Measurements from ENCODE around the gene DSCAML1.

DSCAML1 gene

DNA sequence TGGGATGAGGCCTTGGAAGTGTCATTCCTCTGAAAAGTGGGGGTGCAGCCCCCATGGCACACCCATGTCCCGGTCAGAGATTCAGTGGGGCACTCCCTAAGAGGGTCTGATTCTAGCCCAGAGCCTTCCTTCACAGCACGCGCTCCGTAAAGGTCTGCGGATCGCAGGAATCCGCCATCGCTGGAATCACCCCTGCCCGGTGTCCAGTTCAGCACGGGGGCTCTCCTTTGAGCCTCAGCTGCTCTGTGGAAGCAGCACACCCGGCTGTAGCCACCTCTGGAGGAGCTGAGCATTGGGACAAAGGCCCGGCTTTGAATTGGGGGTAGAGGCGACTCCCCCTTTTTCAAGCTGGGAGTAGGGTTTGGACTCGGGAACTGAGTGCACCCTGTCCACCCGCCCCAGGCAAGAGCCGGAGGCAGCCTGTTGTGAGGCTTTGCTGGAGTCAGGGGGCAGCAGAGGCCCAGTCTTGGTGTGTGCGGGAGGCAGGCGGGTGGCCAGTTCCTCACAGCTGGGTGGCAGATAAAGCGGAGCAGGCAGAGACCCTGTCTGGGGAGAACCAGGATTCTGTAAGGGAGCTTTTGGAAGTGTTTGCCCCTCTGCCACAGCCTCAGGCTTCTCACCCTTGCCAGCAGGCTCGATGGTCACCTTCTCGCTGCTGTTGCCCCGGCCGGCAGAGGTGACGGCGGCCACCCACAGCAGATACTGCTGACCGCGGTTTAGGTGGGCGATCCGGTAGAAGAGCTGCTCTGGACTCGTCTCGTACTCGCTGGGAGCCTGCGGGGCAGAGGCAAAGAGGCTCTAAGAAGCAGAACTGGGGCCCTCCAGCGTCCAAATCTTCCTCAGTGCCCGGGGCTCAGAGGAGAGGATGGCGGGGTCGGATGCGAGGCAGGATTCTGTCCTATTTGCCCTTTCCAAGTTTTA, 353.5 kb downstream of the DSCAML1 start:
- in situ Hi-C loops (cut with MboI; ENCODE audit: low sequenced_read_pairs) = loop anchor here (25.0 kb wide), 1 partner anchor 619 kb away; no protein-coding TSS in a partner anchor

DNA sequence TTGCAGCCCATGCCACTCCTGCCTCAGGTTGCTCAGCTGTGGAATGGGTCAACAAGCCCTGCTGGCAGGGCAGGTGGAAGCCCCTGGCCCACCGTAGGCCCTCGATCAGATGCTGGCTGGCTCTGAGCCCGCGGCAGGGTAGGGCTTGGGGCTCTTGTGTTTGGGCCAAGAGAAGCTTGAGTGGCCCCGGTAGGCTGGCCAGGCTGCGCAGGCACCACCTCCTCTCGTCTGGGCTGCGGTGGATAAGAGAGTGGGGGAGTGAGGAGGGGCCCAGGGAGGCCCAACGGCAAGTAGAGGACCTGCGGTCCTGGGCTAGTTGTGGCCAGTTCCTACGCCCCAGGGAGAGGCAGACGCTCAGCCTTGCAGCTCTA, 354.2 kb downstream of the DSCAML1 start:
- in situ Hi-C loops (cut with MboI; ENCODE audit: low sequenced_read_pairs) = loop anchor here (25.0 kb wide), 1 partner anchor 619 kb away; no protein-coding TSS in a partner anchor

GRCh38 chr11:117442049-117442868, 354.8 kb downstream of the DSCAML1 start:
- in situ Hi-C loops (cut with MboI; ENCODE audit: low sequenced_read_pairs) = loop anchor here (25.0 kb wide), 1 partner anchor 620 kb away; no protein-coding TSS in a partner anchor

DNA sequence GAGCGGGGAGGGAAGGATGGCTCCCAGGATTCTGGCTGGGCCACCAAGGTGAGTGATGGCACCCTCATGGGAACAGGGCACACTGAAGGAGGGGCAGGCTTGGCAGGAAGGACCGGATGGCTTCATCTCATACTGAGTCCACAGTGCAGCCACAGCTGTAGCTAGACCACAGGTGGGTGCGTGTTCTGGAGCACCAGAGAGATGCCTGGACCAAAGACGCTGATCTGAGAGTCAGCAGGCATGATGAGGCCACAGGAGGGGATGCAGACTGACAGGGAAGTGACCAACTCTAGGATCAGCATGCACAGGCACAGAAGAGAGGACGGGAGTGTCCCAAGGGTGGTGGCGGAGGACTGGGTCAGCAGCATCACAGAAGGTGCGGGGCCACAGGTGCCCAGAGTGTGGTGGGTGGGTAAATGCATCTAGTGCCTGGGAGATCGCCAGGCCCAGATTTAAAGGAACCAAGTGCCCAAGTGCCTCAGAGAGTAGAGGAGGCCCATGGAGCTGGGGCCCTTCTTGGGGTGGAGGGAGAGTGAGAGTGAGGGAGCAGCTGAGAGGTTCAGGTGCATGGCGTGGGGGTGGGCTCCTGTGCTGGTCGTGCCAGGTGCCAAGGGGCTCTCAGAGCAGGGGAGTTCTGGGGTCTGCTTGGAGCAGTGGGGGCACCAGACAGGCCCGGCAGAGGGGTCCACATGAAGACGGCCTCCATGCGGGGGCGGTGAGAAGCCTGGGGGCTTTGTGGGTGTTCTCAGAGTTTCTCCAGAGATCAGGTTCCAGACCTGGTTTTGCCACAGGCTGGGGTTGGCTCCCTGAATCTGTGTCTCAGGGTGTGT, 355.7 kb downstream of the DSCAML1 start:
- in situ Hi-C loops (cut with MboI; ENCODE audit: low sequenced_read_pairs) = loop anchor here (25.0 kb wide), 1 partner anchor 621 kb away; no protein-coding TSS in a partner anchor

DNA sequence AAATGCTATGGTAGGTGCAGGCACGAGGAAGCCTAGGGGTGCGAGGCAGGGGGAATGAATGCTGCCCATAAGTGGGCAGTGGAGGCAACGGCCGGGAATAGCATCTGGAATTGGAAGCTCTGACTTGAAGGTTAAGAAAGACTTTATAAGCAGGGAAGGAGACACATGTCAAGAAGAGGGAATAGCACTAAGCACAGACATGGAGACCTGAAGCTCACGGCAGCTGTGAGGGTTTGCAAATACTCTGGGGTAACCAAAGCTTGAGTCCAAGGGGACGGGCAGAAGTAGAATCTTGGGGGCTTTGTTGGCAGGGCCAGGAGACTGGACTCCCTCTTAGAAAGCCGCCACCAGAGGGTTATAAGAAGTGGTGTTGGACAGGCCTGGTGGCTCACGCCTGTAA, 356.8 kb downstream of the DSCAML1 start:
- in situ Hi-C loops (cut with MboI; ENCODE audit: low sequenced_read_pairs) = loop anchor here (25.0 kb wide), 1 partner anchor 622 kb away; no protein-coding TSS in a partner anchor

- in situ Hi-C loops (cut with MboI; ENCODE audit: low sequenced_read_pairs) = loop anchor here (25.0 kb wide), 1 partner anchor 623 kb away; no protein-coding TSS in a partner anchor
Measured at GRCh38 chr11:117439256-117439655, 357.8 kb downstream of the DSCAML1 start.

- in situ Hi-C loops (cut with MboI; ENCODE audit: low sequenced_read_pairs) = loop anchor here (25.0 kb wide), 1 partner anchor 624 kb away; no protein-coding TSS in a partner anchor
Measured at GRCh38 chr11:117438371-117439000, 358.5 kb downstream of the DSCAML1 start.

DNA sequence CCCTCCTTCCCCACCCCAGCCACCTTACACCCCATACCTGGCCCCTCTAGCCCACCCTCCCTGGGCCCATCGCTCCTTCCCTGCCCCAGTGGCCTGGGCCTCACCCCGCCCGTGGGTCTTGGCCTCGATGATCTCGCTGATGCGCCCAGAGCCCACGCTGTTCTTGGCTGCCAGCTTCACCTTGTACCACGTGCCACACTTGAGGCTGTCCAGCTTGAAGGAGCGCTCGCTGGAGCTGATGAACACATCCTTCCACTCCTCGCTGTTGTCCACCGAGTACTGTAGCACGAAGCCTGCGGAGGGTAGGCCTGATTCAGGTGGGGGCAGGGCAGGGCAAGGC, 359.3 kb downstream of the DSCAML1 start:
- in situ Hi-C loops (cut with MboI; ENCODE audit: low sequenced_read_pairs) = loop anchor here (25.0 kb wide), 1 partner anchor 625 kb away; no protein-coding TSS in a partner anchor

GRCh38 chr11:117437041-117437790, 359.8 kb downstream of the DSCAML1 start:
- in situ Hi-C loops (cut with MboI; ENCODE audit: low sequenced_read_pairs) = loop anchor here (25.0 kb wide), 1 partner anchor 625 kb away; no protein-coding TSS in a partner anchor

DNA sequence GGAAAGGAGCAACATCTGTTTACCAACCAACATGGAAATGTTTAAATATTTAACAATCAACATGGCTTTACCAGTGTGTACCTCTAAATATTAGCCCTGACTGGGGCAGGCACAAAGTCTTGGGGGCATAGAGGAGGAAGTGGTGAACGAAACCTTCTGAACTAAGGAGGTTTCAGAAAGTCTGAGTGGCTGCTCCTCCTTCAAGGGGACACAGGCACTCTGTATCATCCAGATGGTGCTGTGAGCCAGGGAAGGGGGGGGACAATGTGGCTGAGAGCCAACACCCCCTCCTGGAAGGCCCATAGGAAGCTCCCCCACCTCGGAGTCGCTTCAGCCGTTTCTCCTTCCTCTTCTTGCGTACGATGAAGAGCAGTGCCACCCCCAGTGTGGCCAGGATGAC, 361.7 kb downstream of the DSCAML1 start:
- in situ Hi-C loops (cut with MboI; ENCODE audit: low sequenced_read_pairs) = loop anchor here (25.0 kb wide), 1 partner anchor 627 kb away; no protein-coding TSS in a partner anchor

DNA sequence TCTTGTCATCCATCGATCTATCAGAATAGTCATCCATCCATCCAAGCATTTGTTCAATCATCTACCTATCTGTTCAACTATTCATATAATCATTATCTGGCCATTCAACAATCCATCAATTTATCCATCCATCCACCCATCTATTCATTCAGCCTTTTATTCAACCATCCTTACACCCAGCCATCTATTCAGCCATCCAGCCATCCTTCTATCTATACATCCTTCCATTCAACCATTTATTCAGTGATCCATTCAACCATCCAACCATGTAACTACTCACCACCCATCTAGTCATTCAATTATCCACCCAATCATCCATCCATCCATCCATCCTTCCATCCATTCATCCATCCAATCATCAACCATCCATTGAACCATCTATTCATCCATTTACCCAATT, 362.5 kb downstream of the DSCAML1 start:
- in situ Hi-C loops (cut with MboI; ENCODE audit: low sequenced_read_pairs) = loop anchor here (25.0 kb wide), 1 partner anchor 628 kb away; no protein-coding TSS in a partner anchor

GRCh38 chr11:117433717-117434116, 363.3 kb downstream of the DSCAML1 start:
- in situ Hi-C loops (cut with MboI; ENCODE audit: low sequenced_read_pairs) = loop anchor here (25.0 kb wide), 1 partner anchor 629 kb away; no protein-coding TSS in a partner anchor

DNA sequence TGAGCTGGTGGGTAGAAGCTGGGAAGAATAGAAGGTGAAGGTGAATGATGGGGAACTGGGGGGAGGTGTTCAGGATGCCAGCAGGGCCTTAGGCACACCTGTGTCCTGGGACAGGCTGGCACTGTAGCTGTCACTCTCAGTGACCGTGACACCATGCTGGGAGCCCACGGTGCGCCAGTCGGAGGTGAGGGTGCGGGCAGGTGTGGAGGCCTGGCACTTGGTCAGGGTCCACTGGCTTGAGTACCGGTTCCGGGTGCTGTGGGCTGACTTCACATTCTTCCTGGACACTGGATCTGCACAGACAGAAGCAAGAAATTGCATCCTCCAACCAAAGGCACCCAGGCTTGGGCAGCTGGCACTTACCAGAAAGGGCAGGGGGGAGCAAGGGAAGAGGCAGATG, 365.6 kb downstream of the DSCAML1 start:
- in situ Hi-C loops (cut with MboI; ENCODE audit: low sequenced_read_pairs) = loop anchor here (25.0 kb wide), 1 partner anchor 631 kb away; no protein-coding TSS in a partner anchor

DNA sequence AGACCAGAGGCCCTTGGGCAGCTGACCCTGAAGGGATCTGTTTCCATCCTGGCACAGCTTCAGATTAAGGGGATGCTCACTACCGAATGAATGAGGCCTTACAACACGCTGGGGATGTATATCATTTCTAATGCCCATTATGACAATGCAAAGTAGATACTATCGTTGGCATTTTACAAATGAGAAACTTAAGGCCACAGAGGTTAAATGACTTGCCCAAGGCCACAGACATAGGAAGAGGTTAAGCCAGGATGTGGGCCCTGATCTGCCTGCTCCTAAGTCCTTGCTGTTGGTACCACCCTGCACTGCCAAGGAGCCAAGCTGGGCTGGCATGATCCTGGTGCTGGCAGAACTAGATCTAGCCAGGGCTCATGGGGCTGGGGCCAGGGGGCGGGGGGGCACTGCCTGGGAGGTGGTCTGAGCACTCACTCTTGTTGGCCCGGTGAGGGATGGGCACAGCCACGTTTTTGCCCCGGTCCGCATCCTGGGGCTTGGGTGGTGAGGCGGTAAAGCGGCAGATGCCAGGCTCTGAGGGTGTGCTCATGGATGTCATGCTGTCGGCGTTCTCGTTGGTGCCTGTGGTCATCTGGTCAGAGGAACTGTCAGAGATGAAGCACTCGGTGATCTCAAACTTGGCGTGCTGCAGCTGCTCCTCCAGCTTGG, 366.6 kb downstream of the DSCAML1 start:
- in situ Hi-C loops (cut with MboI; ENCODE audit: low sequenced_read_pairs) = loop anchor here (25.0 kb wide), 1 partner anchor 632 kb away; no protein-coding TSS in a partner anchor

GRCh38 chr11:117428856-117429229, 368.2 kb downstream of the DSCAML1 start:
- in situ Hi-C loops (cut with MboI; ENCODE audit: low sequenced_read_pairs) = loop anchor here (25.0 kb wide), 1 partner anchor 633 kb away; no protein-coding TSS in a partner anchor

- in situ Hi-C loops (cut with MboI; ENCODE audit: low sequenced_read_pairs) = loop anchor here (25.0 kb wide), 1 partner anchor 634 kb away; no protein-coding TSS in a partner anchor
Measured at GRCh38 chr11:117428186-117428855, 368.7 kb downstream of the DSCAML1 start.

DNA sequence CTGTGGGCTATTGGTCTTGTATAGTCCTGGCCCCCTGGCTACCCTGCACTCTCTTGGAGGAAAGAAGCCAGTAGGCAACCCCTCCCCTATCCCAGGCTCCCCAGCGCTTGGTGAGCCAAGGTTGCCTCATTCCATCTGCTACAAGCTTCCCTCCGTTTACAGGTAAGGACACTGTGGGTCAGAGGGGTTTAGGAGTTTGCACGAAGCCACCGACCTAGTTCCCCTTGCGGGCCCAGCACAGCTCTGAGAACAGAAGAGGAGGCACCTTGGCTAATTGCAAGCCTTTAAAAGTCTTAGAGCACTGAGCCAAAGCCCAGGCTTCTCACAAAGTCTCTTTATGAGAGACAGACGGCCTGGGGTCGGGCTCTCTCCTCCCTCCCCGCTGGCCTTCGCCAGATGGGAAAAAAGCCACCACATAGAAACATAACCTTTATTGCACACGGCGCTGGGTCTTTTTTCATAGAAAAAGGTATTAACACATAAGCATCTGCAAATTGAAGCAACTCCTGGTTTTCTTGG, 369.6 kb downstream of the DSCAML1 start:
- in situ Hi-C loops (cut with MboI; ENCODE audit: low sequenced_read_pairs) = loop anchor here (25.0 kb wide), 1 partner anchor 635 kb away; no protein-coding TSS in a partner anchor
